NCI-H146 treated with DMSO at 0.1 percent for 48 hours (cell line): ENCODE measurements around the gene AP2A2.
"Not testable (repeated sequence)": the region's sequence is repeated elsewhere in the genome, so short reads cannot be mapped to it uniquely, and the experiment has no call there.

Experiments
- DNase-seq: peaks from one replicate; lab custom pipeline; 2025; ENCODE audit not compliant: unreplicated experiment; lab: John Stamatoyannopoulos, UW

The AP2A2 gene

DNA sequence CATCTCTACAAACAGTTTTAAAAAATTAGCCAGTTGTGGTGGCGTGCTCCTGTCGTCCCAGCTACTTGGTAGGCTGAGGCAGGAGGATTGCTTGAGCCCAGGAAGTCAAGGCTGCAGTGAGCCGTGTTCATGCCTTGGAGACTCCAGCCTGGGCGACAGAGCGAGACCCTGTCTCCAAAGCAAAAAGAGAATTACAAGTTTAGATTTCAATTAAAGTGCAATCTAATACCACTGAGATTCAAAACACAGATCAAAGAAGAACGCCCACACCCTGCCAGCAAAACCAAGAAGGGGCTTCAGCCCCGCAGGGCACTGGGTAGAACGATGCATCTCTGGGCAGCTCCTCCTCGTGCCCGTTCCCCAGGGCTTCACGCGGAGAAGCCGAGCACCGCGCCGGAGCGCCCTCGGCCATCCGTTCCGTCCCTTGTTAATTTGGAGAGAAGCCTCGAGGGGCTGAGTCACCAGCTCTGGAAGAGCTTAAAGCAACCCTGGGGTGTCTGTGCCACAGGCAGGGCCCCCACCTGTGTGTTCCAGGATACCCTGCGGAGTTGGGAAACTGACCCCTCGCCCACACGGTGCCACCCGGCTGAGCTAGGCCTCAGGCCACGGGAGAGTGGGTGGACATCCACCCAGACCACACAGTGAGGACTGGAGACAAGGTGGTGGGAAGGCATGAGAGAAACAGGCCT lies 47.0 kb downstream of the AP2A2 start:
- DNase-seq = no peak

GRCh38 chr11:973237-973636 lies 47.6 kb downstream of the AP2A2 start:
- DNase-seq = no peak

- DNase-seq = not testable (repeated sequence)
Observed at GRCh38 chr11:975376-975775, 49.7 kb downstream of the AP2A2 start.

DNA sequence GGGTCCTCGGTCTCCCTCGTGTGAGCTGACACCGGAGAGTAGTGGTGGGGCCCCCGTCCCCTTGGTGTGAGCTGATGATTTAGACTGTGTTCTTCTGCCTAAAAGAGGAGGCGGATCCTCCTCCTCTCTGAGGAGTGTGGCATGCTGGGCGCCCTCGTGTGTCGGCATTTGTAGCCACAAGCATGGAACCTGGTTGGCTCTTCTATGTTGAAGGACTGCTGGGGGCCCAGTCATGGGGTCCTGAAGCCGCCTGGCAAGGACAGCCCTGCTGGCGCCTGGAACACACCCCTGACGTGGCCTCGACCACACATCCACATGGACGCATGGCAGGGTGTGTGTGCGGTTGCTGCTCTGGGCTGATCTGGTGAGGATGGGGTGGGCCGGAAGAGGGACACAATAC lies 50.2 kb downstream of the AP2A2 start:
- DNase-seq = no peak

DNA sequence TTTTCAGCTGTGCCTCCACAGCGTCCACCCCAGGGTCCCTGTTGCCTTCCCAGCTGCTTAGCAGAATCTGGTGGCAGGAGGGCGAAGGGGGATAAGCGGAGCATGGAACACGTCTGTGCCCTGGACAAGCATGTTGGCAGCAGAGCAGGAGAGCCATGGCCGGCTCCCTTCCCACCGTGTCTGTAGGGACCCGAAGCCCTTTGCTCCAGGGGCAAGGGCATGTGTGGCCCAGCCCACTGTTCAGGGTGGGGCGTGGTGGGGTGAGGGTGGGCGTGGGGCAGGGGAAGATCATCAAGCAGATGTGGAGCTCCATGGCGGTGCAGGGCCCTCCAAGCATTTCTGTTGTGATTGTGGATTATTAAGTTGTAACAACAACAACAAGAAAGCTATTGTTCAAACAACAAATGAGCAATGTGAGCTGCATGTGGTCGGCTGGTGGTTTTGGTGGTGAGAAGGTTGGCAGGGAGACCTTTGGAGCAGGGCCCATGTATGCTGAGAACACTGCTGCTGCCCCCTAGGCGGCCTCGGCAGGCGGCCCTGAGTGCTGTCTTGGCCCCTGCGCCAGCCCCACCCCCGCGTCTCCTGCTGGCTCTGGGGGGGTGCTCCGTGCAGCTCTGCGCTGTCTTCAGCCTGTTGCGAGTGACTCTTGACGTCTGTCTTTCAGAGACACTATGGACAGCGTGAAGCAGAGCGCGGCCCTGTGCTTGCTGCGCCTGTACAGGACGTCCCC lies 50.9 kb downstream of the AP2A2 start:
- no peak for DNase-seq

- DNase-seq = no peak
Observed at GRCh38 chr11:977830-978720, 52.4 kb downstream of the AP2A2 start.

- DNase-seq = no peak
Observed at GRCh38 chr11:978781-979180, 53.1 kb downstream of the AP2A2 start.

DNA sequence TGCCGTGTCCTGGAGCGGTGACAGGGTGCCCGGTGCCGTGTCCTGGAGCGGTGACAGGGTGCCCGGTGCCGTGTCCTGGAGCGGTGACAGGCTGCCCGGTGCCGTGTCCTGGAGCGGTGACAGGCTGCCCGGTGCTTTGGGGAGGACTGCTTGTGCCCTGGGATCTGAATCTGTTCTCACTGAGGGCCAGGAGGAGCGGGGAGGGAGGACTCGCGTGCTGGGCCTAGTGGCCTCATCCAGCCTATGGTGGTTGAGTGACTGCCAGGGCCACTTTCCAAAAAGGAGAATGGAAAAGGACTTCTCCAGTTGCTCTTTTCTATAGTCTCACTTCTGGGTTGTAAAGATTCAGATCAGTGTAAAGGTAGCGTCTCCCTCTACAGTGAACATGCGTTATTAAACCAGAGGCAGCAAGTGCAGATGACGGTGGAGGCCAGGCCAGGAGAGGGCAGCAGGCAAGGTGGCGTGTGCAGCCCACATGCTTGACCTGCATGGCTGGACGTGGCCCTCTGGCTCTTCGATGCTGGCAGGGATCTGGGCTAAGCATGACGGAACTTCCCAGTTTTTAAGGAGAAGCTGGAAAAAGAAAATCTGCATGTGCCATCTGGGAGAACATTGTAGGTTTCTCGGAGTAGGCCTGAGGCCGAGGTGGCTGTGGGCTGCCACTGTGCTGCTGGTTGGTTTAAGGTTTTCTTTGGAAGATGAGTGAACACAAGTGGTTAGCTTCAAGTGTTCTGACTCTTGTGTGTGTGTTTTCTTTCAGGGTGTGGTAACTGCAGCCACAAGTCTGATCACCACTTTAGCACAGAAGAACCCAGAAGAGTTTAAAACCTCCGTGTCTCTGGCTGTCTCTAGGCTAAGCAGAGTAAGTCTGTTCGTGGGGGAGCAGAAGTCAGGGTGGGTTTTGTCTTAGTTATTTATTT lies 55.0 kb downstream of the AP2A2 start:
- DNase-seq = no peak

GRCh38 chr11:981764-982163 lies 56.1 kb downstream of the AP2A2 start:
- no peak for DNase-seq

GRCh38 chr11:984546-984945 lies 58.9 kb downstream of the AP2A2 start:
- no peak for DNase-seq

GRCh38 chr11:985406-985805 lies 59.7 kb downstream of the AP2A2 start:
- DNase-seq = no peak

DNA sequence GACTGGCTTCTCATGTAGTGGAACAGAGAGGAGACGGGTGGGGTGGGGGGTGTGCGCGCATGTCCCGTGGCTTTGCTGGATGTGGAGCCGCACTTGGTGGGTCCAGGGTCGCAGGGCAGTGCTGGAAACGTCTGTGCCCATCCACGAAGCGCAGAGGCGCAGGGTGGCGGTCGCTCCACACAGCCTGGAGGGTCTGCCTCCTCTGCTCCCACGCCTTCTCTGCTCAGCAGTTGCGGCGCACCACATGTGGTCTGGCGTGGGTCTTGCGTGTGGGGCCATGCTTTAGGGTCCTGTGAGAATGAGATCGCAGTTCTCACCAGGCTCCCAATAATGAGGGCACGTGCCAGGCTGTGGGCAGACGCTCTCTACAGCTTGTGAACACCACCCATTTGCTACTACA lies 60.2 kb downstream of the AP2A2 start:
- no peak for DNase-seq

DNA sequence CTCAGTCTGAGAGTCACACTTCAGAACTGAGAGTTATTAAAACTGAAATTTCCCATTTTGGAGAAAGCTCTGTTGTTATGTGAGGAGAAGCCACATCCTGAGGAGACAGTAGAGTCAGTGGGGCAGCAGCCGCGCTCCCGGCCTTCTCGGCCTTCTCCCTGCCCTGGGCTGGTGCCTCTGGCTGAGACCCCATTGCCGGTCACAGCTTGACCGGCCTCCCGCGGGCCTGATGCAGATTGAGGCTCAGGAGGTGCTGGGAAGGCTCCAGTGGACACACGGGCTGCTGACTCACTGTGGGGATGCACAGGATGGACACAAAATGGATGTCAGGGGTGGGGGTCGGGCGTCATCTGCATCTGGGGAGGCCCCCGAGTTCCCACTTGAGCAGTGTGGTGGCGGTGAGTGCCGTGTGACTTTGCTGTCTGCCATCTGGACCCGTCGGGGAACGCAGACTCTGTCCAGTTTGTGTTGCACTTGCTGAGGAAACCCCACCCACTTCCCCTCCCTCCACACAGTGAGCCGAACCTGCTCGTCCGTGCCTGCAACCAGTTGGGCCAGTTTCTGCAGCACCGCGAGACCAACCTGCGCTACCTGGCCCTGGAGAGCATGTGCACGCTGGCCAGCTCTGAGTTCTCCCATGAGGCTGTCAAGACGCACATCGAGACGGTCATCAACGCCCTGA lies 60.7 kb downstream of the AP2A2 start:
- DNase-seq = no peak

GRCh38 chr11:986952-987305 lies 61.3 kb downstream of the AP2A2 start:
- DNase-seq = no peak

GRCh38 chr11:987671-988070 lies 62.0 kb downstream of the AP2A2 start:
- no peak for DNase-seq

DNA sequence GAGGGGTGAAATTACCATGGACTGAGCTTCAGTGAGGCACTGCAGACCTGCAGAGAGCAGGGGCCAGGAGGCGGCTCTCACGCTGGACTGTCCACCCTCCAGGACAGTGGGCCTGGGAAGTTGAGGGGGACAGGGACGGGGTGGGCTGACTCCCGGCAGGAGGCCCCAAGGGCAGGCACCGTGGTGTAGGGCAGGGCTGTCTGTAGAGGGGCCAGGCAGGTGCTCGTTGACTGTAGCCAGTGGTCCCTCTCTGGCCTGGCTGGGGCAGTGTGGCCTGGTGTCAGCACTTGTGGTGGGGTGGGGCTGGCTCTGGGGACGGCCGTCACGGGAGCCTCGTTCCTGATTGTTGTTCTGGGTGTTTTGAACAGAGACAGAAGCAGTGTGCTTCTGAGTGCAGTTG lies 64.4 kb downstream of the AP2A2 start:
- DNase-seq = no peak

GRCh38 chr11:991034-991433 lies 65.4 kb downstream of the AP2A2 start:
- DNase-seq = no peak

- no peak for DNase-seq
Observed at GRCh38 chr11:991711-992307, 66.1 kb downstream of the AP2A2 start.

DNA sequence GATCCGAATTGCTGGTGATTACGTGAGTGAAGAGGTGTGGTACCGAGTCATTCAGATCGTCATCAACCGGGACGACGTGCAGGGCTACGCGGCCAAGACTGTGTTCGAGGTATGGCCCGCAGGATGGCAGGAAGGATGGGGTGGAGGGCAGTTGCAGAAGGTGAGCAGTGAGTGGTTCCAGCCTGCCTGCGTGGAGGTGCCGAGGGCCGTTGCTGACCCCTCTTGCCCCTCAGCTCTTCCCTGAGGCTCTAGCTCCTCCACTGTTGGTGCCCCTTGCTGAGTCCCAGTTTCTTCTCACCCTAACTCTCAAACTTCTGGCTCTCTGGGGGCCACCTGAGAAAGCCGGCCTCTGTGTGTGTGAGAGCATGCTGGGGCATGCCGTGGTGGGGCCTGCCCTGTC lies 66.9 kb downstream of the AP2A2 start:
- no peak for DNase-seq

- no peak for DNase-seq
Observed at GRCh38 chr11:993632-994167, 68.0 kb downstream of the AP2A2 start.
